Lung (tissue), 12 donors: ENCODE data around the gene PRKACB. TPM values are rescaled to one million over a fixed set of nuclear protein-coding genes. Genes with fewer than 3 reads are reported as not detected.

Experiments
- ATAC-seq: fragments of 200-7000 bp; cut with Tn5 transposase; one replicate; pipeline ENCODE4 v1.9.1; 2020; ENCODE audit warnings: moderate number of reproducible peaks; ENCODE audit not compliant: insufficient read depth, low FRiP score
- DNase-seq, 3 donors: peaks; one replicate each; pipeline ENCODE4 v3.0.0-alpha.2; 2013 to 2017
- H3K27ac ChIP-seq, 2 donors: one replicate each; pipeline ENCODE4 v1.5.1; 2013; ENCODE audit warnings: mild to moderate bottlenecking in 2 of 2, moderate library complexity in 2 of 2, control low read depth in 1 of 2, inconsistent platforms in 1 of 2, low read depth in 1 of 2, low read length in 1 of 2
- H3K27me3 ChIP-seq, 3 donors: one replicate each; pipeline ENCODE4 v1.5.1; 2013; ENCODE audit warnings: low read length in 2 of 3; ENCODE audit not compliant: control insufficient read depth in 3 of 3, insufficient read depth in 3 of 3
- H3K36me3 ChIP-seq, 4 donors: one replicate each; pipeline ENCODE4 v1.5.1; 2013; ENCODE audit warnings: low read length in 4 of 4, mild to moderate bottlenecking in 1 of 4, moderate library complexity in 1 of 4; ENCODE audit not compliant: control insufficient read depth in 4 of 4, insufficient read depth in 4 of 4
- H3K4me1 ChIP-seq, 5 donors: one replicate each; pipeline ENCODE4 v1.5.1; 2013; ENCODE audit warnings: low read length in 5 of 5, mild to moderate bottlenecking in 2 of 5, moderate library complexity in 1 of 5; ENCODE audit not compliant: control insufficient read depth in 5 of 5, insufficient read depth in 5 of 5
- H3K4me3 ChIP-seq: one replicate; pipeline ENCODE4 v1.5.1; 2013; ENCODE audit warnings: mild to moderate bottlenecking, control low read depth, moderate library complexity
- H3K9ac ChIP-seq, 2 donors: one replicate each; pipeline ENCODE4 v1.5.1; 2013; ENCODE audit warnings: low read length in 2 of 2, control low read depth in 1 of 2; ENCODE audit not compliant: insufficient read depth in 1 of 2
- H3K9me3 ChIP-seq, 4 donors: one replicate each; pipeline ENCODE4 v1.5.1; 2013; ENCODE audit warnings: low read length in 3 of 4, mild to moderate bottlenecking in 1 of 4, moderate library complexity in 1 of 4; ENCODE audit not compliant: control insufficient read depth in 4 of 4, insufficient read depth in 3 of 4
- WGBS, 2 donors: extraction: QIAGEN DNeasy Blood & Tissue Kit; methylation state at CpG; one replicate each; pipeline ENCODE4 v1.1.7; 2013; 5-methylcytosine and 5-hydroxymethylcytosine counted together
- polyA plus RNA-seq, 2 donors: library from polyadenylated mRNA; stranded (reverse); fragments of 200-250 nt; gene quantifications; one replicate each; pipeline ENCODE4 v1.2.1, GENCODE V29; 2013
- total RNA-seq, 2 donors: library from RNA; depleted of rRNA in 1 of 2; stranded (reverse); fragments of >200 nt in 1 of 2; gene quantifications; one replicate each; pipeline ENCODE4 v1.2.1, GENCODE V29; 2014 to 2021
- TF ChIP-seq, protein P1 (sequence below): IDR thresholded peaks from 2 replicates; pipeline ENCODE4 v1.5.1; 2012; ENCODE audit warnings: mild to moderate bottlenecking; ENCODE audit errors: control extremely low read depth, extremely low read depth
- donor health status: control.
- donor health status: control.
- donor health status: Bipolar disorder and iron deficiency.
- donor health status: healthy.
- donor health status: DM: yes; HTN: yes; CAD: no.

The PRKACB gene
- total and polyA plus RNA-seq, 4 donors = 4.2 to 43.1 (median 11.4) TPM

DNA sequence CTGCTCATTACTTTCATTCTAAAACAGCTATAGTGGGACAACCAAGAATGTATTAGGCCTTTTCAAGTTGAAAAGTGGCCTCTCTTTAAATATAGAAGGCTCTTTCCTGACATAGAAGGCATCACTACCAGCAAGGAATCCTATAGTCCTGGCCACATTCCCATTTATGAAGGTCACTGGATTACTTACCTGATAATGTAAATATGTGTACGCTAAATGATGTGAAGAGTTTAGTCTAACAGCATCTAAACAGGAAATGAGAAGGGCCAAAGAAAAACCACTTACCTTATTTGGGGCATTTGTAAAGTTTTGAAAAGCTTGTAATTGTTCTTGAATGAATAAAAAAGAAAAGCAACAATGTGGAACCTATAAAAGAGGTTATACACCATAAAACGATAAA is 24.7 kb downstream of the PRKACB start:
- no peak overlapping the region for H3K27ac ChIP-seq
- no peak overlapping the region for H3K4me3 ChIP-seq
- no peaks in the 10 kb centered on the region for H3K9me3 ChIP-seq
- no peaks in the 10 kb centered on the region for H3K36me3 ChIP-seq
- no peak for DNase-seq
- TF ChIP-seq, protein P1, sequence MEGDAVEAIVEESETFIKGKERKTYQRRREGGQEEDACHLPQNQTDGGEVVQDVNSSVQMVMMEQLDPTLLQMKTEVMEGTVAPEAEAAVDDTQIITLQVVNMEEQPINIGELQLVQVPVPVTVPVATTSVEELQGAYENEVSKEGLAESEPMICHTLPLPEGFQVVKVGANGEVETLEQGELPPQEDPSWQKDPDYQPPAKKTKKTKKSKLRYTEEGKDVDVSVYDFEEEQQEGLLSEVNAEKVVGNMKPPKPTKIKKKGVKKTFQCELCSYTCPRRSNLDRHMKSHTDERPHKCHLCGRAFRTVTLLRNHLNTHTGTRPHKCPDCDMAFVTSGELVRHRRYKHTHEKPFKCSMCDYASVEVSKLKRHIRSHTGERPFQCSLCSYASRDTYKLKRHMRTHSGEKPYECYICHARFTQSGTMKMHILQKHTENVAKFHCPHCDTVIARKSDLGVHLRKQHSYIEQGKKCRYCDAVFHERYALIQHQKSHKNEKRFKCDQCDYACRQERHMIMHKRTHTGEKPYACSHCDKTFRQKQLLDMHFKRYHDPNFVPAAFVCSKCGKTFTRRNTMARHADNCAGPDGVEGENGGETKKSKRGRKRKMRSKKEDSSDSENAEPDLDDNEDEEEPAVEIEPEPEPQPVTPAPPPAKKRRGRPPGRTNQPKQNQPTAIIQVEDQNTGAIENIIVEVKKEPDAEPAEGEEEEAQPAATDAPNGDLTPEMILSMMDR = no peak
- H3K9ac ChIP-seq = no peak overlapping the region
- no peaks in the 10 kb centered on the region for H3K27me3 ChIP-seq
- H3K4me1 ChIP-seq = peaks cover 0 to 13% (median 0%) of the 10 kb centered on the region in 5 donors
- 81 to 88% methylated on average over 2 of the region's 2 CpGs for WGBS, 2 donors
- no peak for ATAC-seq

- DNase-seq = no peak
- TF ChIP-seq, protein P1 = no peak
- WGBS, 2 donors = 62 to 78% methylated on average over 1 of the region's 1 CpG
- ATAC-seq = no peak
- no peaks in the 10 kb centered on the region for H3K27me3 ChIP-seq
- peaks cover 0 to 6% (median 0%) of the 10 kb centered on the region in 5 donors for H3K4me1 ChIP-seq
- H3K9ac ChIP-seq = no peak overlapping the region
- H3K9me3 ChIP-seq = no peaks in the 10 kb centered on the region
- no peak overlapping the region for H3K4me3 ChIP-seq
- no peak overlapping the region for H3K27ac ChIP-seq
- no peaks in the 10 kb centered on the region for H3K36me3 ChIP-seq
Measured at GRCh38 chr1:84170171-84170570, 26.1 kb downstream of the PRKACB start.

DNA sequence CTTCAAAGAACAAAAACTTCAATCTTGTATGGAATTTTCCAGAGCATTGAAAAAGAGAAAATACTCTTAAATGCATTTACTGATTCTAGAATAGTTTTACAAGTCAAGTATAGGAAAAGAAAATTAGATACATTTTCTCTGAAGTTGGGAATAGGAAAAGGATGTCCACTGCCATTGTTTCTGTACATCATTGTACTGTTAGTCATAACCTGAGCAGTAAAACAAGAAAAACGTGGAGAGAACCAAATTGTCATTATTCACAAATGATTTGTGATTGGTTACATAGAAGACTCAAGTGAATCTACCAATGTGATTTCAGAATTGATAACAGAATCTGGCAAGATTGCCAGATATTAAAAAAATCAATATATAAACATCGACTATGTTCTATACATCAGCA is 27.4 kb downstream of the PRKACB start:
- H3K27ac ChIP-seq = no peak overlapping the region
- ATAC-seq (no peak), DNase-seq (no peak)
- WGBS, 2 donors = 86 to 91% methylated on average over 2 of the region's 2 CpGs
- no peak overlapping the region for H3K9ac ChIP-seq
- no peak overlapping the region for H3K4me3 ChIP-seq
- no peaks in the 10 kb centered on the region for H3K9me3 ChIP-seq
- no peaks in the 10 kb centered on the region for H3K36me3 ChIP-seq
- H3K4me1 ChIP-seq = peaks cover 0 to 6% (median 0%) of the 10 kb centered on the region in 5 donors
- H3K27me3 ChIP-seq = no peaks in the 10 kb centered on the region
- TF ChIP-seq, protein P1 = no peak

- Histone ChIP-seq H3K9ac (no peak overlapping the region), H3K27me3 (no peaks in the 10 kb centered on the region), H3K36me3 (no peaks in the 10 kb centered on the region), H3K9me3 (no peaks in the 10 kb centered on the region), H3K4me1 (peaks cover 0 to 6% (median 0%) of the 10 kb centered on the region in 5 donors), H3K4me3 (no peak overlapping the region), H3K27ac (no peak overlapping the region)
- TF ChIP-seq, protein P1 = no peak
- ATAC-seq (no peak), DNase-seq (no peak)
- WGBS, 2 donors = 75 to 82% methylated on average over 4 of the region's 4 CpGs
Measured at GRCh38 chr1:84174051-84174556, 30.0 kb downstream of the PRKACB start.
